GM18517 (cell line): ENCODE data around the gene DLG1.
"Not testable (repeated sequence)": the region's sequence is repeated elsewhere in the genome, so short reads cannot be mapped to it uniquely, and the experiment has no call there.

ENCODE experiments used
- ATAC-seq: cut with Tn5 transposase; IDR thresholded peaks from one replicate; pipeline ENCODE4 v1.9.1; 2021; ENCODE audit warnings: mild to moderate bottlenecking, moderate library complexity; ENCODE audit not compliant: unreplicated experiment

The DLG1 gene

DNA sequence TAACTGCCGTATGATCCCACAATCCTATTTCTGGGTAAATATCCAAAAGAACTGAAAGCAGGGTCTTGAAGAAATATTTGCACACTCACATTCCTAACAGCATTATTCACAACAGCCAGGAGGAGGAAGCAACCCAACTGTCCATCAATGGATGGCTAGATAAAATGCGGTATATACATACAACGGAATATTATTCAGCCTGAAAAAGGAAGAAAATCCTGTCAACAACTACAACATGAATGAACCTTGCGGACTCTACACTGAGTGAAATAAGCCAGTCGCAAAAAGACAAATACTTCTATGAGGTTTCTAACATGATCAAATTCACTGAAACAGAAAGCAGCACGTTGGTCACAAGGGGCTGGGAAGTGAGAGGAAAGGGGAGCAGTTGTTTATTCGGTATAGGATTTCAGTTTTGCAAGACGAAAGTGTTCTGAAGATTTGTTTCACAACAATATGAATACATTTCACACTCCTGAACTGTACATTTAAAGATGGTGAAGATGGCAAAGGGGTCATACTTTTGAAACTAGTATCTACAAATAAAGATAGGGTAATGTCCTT is 6.2 kb downstream of the DLG1 start:
- ATAC-seq, result no peak

GRCh38 chr3:197289726-197290125 is 8.7 kb downstream of the DLG1 start:
- ATAC-seq, result no peak

DNA sequence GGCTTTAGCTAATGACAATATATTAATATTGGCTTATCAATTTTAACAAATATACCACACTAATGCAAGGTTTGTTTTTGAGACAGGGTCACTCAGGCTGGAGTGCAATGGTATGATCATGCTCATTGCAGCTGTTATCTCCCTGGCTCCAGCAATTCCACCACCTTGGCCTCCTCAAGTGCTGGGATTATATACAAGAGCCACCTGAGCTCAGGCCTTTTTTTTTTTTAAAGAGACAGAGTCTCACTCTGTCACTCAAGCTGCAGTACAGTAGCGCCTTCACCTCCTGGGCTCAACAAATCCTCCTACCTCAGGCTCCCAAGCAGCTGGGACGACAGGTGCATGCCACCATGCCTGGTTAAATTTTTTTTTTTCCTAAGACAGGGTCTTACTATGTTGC is 11.7 kb downstream of the DLG1 start:
- ATAC-seq, result no peak

- ATAC-seq, result no peak
Measured at GRCh38 chr3:197285557-197285956, 12.9 kb downstream of the DLG1 start.

DNA sequence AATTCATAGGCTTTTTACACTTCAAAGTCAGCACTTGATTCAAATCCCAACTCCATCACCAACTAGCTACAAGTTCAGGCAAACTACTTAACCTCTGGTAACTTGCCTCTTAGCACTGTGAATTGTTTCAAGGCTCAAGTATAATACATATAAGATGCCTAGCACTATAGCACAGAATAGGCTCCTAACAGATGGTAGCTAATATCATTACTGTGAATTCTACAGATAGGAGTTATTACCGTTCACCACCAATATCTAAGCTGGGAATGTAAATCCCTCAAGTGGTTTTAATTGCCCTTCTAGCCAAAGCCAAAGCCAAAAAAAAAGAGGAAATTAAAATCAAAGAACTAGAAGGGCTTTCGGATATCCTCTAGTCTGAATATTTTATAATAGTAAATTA is 15.4 kb downstream of the DLG1 start:
- ATAC-seq, result no peak

DNA sequence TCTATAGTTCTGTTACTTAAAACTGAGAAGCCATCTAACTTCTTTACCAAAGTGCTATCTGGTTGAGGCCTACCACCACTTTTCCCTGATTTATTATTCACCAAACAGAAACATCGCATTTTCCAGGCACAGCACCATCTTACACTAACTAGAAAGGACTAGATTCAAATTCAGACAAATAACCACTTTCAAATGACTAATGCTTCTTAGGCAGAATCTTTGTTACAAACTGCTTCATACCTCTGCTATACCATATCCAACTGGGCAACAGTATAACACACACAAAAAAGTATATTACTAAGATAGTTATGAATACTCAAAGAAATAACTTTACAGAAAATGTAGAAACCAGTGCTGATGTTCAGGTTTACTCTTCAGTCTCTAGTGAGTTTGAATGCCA is 16.6 kb downstream of the DLG1 start:
- ATAC-seq, result no peak

GRCh38 chr3:197280156-197280555 is 18.3 kb downstream of the DLG1 start:
- no peak for ATAC-seq

- no peak for ATAC-seq
Measured at GRCh38 chr3:197278933-197279332, 19.5 kb downstream of the DLG1 start.

GRCh38 chr3:197276808-197277207 is 21.6 kb downstream of the DLG1 start:
- not testable (repeated sequence) for ATAC-seq

DNA sequence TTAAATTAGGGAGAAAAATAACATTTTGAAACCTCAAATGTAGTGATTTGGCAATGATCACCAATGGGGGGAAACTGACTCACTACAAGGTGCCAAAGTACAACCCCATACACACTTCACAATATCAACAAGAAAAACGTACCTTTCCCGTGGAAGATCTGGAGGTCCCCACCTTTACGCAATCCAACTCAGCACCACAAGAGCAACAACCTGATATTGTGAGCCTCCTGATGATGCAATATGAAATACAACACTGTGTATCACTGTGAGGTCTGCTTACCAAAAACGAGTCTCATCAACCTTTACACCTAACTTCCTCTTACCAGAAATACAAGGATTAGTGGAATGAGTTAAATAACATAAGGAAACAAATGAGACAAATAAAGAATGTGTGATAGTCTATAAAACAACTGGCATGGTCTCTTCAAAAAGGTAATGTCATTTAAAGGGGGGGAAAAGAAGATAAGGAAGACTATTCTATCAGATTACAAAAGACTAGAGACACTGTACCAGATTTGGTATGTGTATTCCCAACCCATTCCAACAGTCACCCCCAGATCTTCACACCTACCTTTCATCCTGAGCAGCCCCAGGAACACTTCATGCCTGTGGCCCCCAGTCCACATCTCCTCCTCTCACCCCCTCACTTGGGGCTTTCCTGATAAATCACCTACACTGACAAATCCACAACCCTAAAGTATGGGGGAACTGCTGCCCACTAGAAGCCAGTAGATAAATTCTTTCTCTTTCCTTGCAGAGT is 27.7 kb downstream of the DLG1 start:
- no peak for ATAC-seq

DNA sequence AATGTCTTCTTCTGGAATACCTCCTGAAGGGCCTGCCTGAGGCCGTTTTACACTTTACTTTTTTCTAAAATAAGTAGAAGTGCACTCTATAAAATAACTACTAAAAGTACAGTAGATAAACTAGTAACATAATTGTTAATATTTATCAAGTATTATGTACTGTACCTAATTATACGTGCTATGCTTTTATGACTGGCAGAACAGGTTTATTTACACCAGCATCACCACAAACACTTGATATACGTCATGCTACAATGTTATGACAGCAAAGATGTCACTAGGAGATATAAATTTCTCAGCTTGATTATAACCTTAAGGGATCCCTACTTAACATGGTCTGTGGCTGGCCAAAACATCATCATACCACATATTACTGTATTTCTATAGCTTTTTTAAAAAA is 29.4 kb downstream of the DLG1 start:
- ATAC-seq, result no peak

GRCh38 chr3:197268294-197268693 is 30.1 kb downstream of the DLG1 start:
- no peak for ATAC-seq

DNA sequence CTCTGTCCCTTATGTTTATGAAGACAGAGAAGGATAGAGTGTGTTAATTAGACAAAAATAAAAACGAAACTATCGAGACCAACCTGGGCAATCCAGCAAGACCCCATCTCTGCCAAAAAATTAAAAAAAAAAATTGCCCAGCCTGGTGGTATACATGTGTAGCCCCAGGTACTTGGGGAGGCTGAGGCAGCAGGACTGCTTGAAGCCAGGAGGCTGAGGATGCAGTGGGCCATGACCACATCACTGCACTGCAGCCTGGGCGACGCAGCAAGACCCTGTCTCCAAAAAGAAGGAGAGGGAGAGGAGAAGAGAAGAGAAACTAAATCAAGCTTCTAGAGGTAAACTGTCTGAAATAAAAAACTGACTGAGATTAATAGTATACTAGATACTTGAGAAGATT is 32.1 kb downstream of the DLG1 start:
- ATAC-seq, result no peak

DNA sequence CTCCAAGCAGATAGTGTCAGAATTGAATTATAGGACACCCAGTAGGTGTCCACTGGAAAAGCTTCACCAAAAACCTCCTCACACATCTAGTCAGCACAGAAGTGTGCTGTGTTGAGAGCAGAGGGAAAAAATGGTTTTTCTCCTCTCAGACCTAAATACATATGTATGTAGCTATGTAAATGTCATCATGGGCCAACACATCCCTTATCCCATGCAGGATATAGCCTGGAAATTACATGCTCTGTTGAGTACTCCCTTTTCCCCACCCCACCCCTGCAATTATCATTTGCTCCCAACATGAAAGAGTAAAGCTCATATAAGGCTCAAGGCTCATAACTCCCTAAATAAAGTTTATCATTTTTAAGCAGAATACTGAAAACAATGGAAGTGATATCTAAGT is 35.7 kb downstream of the DLG1 start:
- no peak for ATAC-seq

GRCh38 chr3:197261164-197261509 is 37.3 kb downstream of the DLG1 start:
- no peak for ATAC-seq

GRCh38 chr3:197260491-197261163 is 37.8 kb downstream of the DLG1 start:
- ATAC-seq, result no peak

GRCh38 chr3:197259096-197259495 is 39.3 kb downstream of the DLG1 start:
- no peak for ATAC-seq

GRCh38 chr3:197258168-197258755 is 40.1 kb downstream of the DLG1 start:
- ATAC-seq, result no peak

- no peak for ATAC-seq
Measured at GRCh38 chr3:197257711-197258110, 40.7 kb downstream of the DLG1 start.

GRCh38 chr3:197256836-197257444 is 41.5 kb downstream of the DLG1 start:
- ATAC-seq, result no peak

DNA sequence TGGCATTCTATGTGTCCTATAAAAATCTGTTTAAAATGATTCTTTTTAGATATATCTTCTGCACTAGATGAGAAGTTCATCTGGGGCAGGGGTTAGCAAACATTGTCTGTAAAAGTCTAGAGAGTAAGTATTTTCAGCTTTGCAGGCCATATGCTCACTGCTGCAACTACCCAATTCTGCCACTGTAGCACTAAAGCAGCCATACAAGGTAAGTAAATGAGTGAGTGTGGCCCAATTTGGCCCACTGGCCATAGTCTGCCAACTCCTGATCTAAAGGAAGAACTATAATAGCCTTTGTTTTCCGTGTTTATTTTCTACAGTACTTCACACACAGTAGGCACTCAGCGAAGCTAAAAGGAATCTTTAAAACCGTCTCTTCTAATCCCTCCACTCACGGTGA is 42.3 kb downstream of the DLG1 start:
- ATAC-seq, result no peak
